MM.1S (cell line): ENCODE measurements around the gene PSMC3IP.
"Not testable (repeated sequence)": the region's sequence is repeated elsewhere in the genome, so short reads cannot be mapped to it uniquely, and the experiment has no call there.

Experiments
- CTCF ChIP-seq: fragments of 300-600 bp; sonication (generic); IDR thresholded peaks from 2 replicates; pipeline ENCODE4 v1.5.1; 2016; ENCODE audit warnings: antibody characterized with exemption, low read length, mixed read lengths
- EZH2 ChIP-seq: fragments of 300-600 bp; sonication (generic); optimal IDR thresholded peaks from 2 replicates; pipeline ENCODE3; 2017; ENCODE audit warnings: low read depth, mild to moderate bottlenecking, antibody characterized with exemption, low read length, mixed read lengths
- EZH2phosphoT487 ChIP-seq: fragments of 300-600 bp; sonication (generic); IDR thresholded peaks from 2 replicates; pipeline ENCODE4 v1.6.1; 2018; ENCODE audit warnings: antibody characterized with exemption, low read length

GRCh38 chr17:42552736-42553135 lies 24.8 kb downstream of the PSMC3IP start, which contains the start of gene HSD17B1:
- TF ChIP-seq CTCF, EZH2, EZH2phosphoT487: not testable (repeated sequence)
